Gastroesophageal sphincter (tissue), 4 donors: Measurements from ENCODE around the gene TBC1D2B. TPM values are rescaled to one million over a fixed set of nuclear protein-coding genes. Genes with fewer than 3 reads are reported as not detected.

Source experiments
- small RNA-seq, 4 donors: library from RNA; depleted of rRNA; stranded (forward); fragments of <200 nt; gene quantifications; one replicate each; pipeline ENCODE3, GENCODE V24; 2016
- total RNA-seq, 4 donors: library from RNA; depleted of rRNA; stranded (reverse); fragments of >200 nt; gene quantifications; one replicate each; pipeline ENCODE4 v1.1.0, GENCODE V29; 2016

Gene TBC1D2B
- total RNA-seq, 4 donors from 2014 or later = 36.9 to 51.7 (median 46.5) TPM

Small RNA genes lying within 50 kb of the gene (small RNA-seq; reads per million reads assigned to genes)
- 0 reads per million in 4 donors for gene RF00092

Other genes starting within 250 kb of the TBC1D2B start
- not detected for gene SH2D7, start 14.8 kb upstream of the TBC1D2B start, total RNA-seq
- gene CIB2, start 53.7 kb upstream of the TBC1D2B start, total RNA-seq = 10 to 100 TPM in 2 of 4 donors, 1 to 10 TPM in 2; 3.0 to 17.4 (median 8.8) TPM
- 100 to 1,000 TPM in 2 of 4 donors, 10 to 100 TPM in 2; 81.1 to 129 (median 97.0) TPM for gene IDH3A, start 71.7 kb upstream of the TBC1D2B start, total RNA-seq
- gene ACSBG1, start 156.9 kb upstream of the TBC1D2B start, total RNA-seq = 1 to 10 TPM in 3 of 4 donors, under 1 TPM in 1; 0.67 to 6.4 (median 1.9) TPM
- 10 to 100 TPM in 3 of 4 donors, 1 to 10 TPM in 1; 9.9 to 33.9 (median 24.5) TPM for gene DNAJA4, start 186.9 kb upstream of the TBC1D2B start, total RNA-seq
- gene SKIC8, start 221.9 kb upstream of the TBC1D2B start, total RNA-seq = 10 to 100 TPM; 31.1 to 59.0 (median 44.4) TPM